HG03196 (cell line): Measurements from ENCODE around the gene GALNTL6.
"Not testable (repeated sequence)": the region's sequence is repeated elsewhere in the genome, so short reads cannot be mapped to it uniquely, and the experiment has no call there.

ENCODE experiments used
- ATAC-seq: cut with Tn5 transposase; IDR thresholded peaks from one replicate; pipeline ENCODE4 v1.9.1; 2021; ENCODE audit not compliant: unreplicated experiment

Gene GALNTL6

DNA sequence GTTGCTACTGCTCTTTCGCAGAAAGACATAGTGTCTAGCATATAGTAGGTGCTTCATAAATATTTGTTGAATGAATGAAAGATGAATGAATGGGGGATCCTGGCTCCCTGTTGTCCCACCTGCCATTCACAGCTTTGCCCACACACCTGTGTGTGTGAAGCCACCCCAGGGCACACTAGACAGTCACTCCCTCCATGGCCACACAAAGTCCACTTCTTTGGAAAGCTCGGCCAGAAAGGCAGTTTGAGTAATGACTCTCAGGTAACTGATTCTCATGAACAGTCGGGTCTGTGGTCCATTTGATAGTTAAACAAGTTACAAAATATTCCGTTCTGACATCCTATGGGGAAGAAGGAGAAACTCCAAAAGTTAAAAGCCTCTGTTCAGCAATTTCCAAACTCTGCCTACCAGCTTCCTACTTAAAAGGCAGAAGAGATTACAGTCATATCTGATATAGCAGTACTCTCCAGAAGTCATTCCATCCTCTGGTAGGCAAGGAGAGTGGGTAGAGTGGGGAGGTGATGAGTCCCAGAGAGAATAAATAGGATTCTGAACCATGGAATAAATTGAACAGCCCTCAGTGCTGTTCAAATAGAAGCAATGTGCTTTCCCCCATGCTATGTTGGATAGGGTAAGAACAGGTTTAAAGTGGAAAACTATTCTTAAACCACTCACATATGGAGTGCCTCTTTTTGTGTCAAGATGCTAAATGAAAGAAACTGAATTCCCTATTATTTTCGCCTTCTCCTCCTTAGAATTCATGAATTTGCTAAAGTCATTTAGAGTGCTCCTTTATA lies 1150.5 kb downstream of the GALNTL6 start:
- ATAC-seq = no peak

DNA sequence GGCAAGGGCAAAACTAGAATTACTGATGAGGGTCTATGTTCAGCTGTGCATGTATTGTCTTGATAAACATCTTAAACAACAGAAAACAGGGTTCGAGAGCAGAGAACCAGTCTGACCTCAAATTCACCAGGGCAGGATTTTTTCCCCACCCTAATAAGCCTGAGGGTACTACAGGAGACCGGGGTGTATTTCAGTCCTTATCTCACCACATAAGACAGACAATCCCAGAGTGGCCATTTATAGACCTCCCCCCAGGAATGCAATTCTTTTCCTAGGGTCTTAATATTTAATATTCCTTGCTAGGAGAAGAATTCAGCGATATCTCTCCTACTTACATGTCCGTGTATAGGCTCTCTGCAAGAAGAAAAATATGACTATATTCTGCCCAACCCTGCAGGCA lies 1157.0 kb downstream of the GALNTL6 start:
- not testable (repeated sequence) for ATAC-seq

GRCh38 chr4:172974586-172974985 lies 1161.4 kb downstream of the GALNTL6 start:
- ATAC-seq = no peak

GRCh38 chr4:172975651-172976229 lies 1162.5 kb downstream of the GALNTL6 start:
- no peak for ATAC-seq

GRCh38 chr4:172977491-172978041 lies 1164.4 kb downstream of the GALNTL6 start:
- not testable (repeated sequence) for ATAC-seq

GRCh38 chr4:172978848-172979247 lies 1165.6 kb downstream of the GALNTL6 start:
- no peak for ATAC-seq

DNA sequence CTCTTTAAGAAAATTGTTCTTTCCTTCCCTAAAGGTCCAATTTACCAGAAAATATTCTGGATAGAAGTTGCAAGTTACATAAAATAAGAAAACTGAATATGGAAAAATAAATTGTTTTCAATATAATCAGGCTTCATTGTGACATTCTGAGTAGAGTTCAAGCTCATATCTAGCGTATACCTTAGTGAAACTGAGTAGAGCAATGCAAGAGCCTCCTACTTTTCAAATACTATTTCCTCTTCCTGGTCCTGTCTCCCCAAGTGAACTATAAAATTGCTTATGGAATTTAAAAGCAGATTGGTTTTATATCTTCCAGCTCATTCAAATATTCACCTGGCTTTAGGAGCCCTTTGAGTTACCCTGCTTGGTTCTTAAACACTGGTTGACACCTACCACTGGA lies 1166.1 kb downstream of the GALNTL6 start:
- no peak for ATAC-seq

DNA sequence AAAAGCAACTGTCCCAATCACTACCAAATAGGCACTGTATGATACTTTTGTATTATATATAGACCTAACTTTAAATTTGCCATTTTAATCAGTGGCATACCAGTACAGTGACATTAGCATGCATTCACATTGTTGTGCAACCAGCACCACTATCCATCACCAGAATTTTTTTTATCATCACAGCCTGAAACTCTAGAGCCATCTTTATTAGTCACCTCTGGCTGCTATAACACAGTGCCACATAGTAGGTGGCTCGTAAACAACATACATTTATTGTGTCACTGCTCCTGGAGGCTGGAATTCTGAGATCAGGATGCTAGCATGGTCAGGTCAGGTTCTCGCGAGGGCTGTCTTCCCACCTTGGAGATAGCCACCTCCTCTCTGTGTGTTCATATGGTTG lies 1167.0 kb downstream of the GALNTL6 start:
- ATAC-seq = no peak

DNA sequence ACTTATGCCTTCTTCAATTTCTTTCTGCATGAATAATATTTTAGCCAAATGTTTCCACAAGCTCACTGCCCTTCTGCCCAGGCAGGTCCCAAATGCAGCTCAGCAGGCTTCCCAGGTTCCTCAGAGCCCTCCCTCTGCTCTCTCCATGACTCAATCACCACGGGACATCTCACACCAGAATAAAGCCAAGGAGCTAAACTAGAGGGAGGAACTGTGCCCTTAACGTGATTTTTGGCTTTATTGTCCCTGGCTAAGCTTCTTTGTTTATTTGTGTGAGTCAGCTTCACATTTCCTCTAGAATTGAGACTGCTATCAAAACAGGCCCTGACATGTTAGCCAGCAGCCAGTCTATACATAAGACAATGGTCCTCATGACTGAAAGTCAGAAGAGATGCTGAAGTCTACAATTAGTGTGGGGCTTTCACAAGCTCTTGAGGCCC lies 1169.0 kb downstream of the GALNTL6 start:
- peak; percentile 56 for ATAC-seq

GRCh38 chr4:172983014-172983413 lies 1169.8 kb downstream of the GALNTL6 start:
- no peak for ATAC-seq

DNA sequence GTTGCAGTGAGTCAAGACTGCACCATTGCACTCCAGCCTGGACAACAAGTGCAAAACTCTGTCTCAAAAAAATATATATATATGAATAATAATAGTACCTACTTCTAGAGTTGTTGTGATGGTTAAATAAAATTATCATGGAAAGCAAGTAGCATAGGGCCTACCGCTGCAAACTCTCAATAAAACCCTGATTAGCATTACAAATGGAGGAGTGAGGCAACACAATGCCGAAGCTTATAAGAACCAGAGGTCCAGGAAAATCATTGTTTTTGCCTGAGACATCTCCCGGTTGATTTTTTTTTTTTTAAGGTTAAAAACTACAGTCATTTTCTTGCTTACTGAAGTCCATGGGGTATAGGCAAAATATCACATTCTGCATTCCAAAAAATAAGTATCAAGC lies 1170.4 kb downstream of the GALNTL6 start:
- no peak for ATAC-seq

GRCh38 chr4:172985552-172985951 lies 1172.3 kb downstream of the GALNTL6 start:
- ATAC-seq = no peak

DNA sequence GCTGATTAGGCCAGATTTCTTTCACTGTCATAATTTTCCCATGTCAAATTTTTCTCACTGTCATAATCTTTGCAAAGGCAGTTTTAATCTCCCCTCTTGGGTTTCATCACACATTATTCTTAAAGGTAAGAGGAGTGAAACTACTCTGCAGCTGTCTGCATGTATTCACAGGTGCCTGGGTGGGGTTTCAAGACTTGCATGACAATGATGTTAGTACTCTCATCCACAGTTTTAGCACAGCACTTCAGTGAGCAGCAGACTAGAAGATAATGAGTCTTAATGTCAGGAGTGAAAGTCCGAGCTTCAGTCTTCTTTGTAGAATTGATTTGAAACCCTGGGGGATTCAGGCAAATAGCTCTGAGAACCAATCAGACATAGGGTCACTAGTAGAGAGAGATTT lies 1172.9 kb downstream of the GALNTL6 start:
- peak; percentile 68 for ATAC-seq

GRCh38 chr4:172989984-172990820 lies 1177.0 kb downstream of the GALNTL6 start:
- ATAC-seq = no peak

- no peak for ATAC-seq
Measured at GRCh38 chr4:172992648-172993378, 1179.6 kb downstream of the GALNTL6 start.

GRCh38 chr4:172995161-172995560 lies 1182.0 kb downstream of the GALNTL6 start:
- no peak for ATAC-seq

DNA sequence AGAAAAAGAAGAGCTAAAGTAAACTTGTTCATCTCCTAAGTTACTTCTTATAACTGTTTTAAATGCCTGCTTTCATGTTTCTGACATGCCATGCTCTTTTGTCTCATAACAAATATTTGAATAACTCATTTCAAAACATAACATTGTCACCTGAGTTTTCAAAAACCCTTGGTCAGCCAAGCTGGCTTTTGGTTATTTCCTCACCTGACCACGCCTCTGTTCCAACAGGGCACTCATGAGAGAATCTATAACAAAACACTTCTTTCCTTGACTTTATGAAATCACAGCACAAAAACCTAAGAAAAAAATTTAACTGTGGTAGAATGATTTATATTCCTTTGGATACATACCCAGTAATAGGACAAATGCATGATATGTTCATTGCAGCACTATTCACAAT lies 1182.5 kb downstream of the GALNTL6 start:
- ATAC-seq = no peak

GRCh38 chr4:172996571-172997216 lies 1183.5 kb downstream of the GALNTL6 start:
- no peak for ATAC-seq

DNA sequence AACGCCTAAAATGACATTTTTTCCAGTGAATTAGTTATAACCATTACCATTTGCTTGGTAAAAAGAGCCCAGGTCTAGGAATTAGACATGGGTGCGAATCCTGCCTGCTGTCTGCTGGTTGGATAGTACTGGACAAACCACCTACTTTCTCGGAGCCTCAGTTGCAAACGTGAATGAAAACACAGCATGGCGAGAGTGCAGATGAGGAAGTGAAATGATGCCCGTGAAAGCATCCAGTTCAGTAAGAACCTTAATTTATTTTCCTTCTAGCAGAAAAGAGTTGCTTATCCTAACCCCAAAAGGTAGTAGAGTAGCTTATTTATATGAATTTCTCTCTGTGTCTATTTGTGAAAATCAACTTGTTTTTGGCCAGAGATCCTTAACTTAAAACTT lies 1184.0 kb downstream of the GALNTL6 start:
- no peak for ATAC-seq

GRCh38 chr4:172997856-172998255 lies 1184.7 kb downstream of the GALNTL6 start:
- no peak for ATAC-seq
